Mucosa of descending colon (tissue), 3 donors: ENCODE results near the gene FTO. TPM values are rescaled to one million over a fixed set of nuclear protein-coding genes. Genes with fewer than 3 reads are reported as not detected.

Experiments
- ATAC-seq: fragments of 200-7000 bp; cut with Tn5 transposase; one replicate; pipeline ENCODE4 v1.9.1; 2020; ENCODE audit warnings: mild to moderate bottlenecking, moderate library complexity
- DNase-seq, 3 donors: peaks; one replicate each; pipeline ENCODE4 v3.0.0-alpha.2; 2020
- H3K36me3 ChIP-seq: fragments of 200-600 bp; one replicate; pipeline ENCODE4 v1.8.0; 2021; ENCODE audit warnings: low read depth, mild to moderate bottlenecking
- H3K4me1 ChIP-seq: fragments of 200-600 bp; one replicate; pipeline ENCODE4 v1.8.0; 2021; ENCODE audit warnings: low read depth, mild to moderate bottlenecking
- H3K4me3 ChIP-seq: fragments of 200-600 bp; one replicate; pipeline ENCODE4 v1.8.0; 2021; ENCODE audit warnings: mild to moderate bottlenecking
- H3K9me3 ChIP-seq: fragments of 200-600 bp; one replicate; pipeline ENCODE4 v1.8.0; 2021; ENCODE audit warnings: mild to moderate bottlenecking
- intact Hi-C, 2 donors: fragments of 100-400 bp; cut with DNase I in 1 of 2; cut with micrococcal nuclease in 1 of 2; formaldehyde crosslinking; loops; one replicate each; pipeline versions ENCODE4 v1.11.0 to v1.11.1; 2022; cut with DNase I, micrococcal nuclease
- total RNA-seq, 3 donors: library from RNA; stranded (reverse); fragmentation: NEBNext Ultra II Directional in 2 of 3; extraction: Animal tissue kit (Norgen Biotek cat#: 25700) in 2 of 3; gene quantifications; one replicate each; pipeline versions ENCODE4 v1.2.1 to v1.2.4, GENCODE V29; 2021 to 2023
- TF ChIP-seq, protein P1 (sequence below): fragments of 200-600 bp; IDR thresholded peaks from one replicate; pipeline ENCODE4 v1.8.0; 2022; ENCODE audit warnings: antibody characterized with exemption, mild to moderate bottlenecking
- donor health status: DM: no; HTN: no; CAD: no; lungs with moderate emphysema.
- donor health status: DM: no; HTN: no; CAD: no.
- donor health status: DM: no; HTN: yes; CAD: no.

Gene FTO
- total RNA-seq, 3 donors from 2014 or later, result 38.0 to 81.7 (median 39.1) TPM

DNA sequence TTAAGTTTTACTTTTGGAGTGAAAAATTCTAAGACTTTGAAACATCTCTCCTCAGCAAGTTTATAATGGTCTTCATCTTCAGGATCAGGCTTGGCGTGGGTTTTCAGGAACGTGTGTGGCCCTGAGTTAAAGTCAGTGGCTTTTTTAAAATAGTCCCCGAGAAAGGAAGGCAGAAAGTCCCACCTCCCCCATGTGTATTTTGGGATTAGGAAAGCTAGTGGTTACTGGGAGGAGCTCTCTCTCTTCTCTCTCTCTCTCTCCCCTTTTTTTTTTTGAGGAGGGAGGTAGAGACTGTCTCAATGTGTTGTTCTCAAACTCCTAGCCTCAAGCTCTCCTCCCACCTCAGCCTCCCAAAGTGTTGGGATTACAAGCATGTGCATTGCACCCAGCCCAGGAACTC lies 369.4 kb downstream of the FTO start:
- no peaks in the 10 kb centered on the region for H3K4me1 ChIP-seq
- DNase-seq (no peak), ATAC-seq (no peak)
- no peak overlapping the region for H3K4me3 ChIP-seq
- H3K9me3 ChIP-seq, result no peaks in the 10 kb centered on the region
- intact Hi-C loops, result no loop called here
- TF ChIP-seq, protein P1, sequence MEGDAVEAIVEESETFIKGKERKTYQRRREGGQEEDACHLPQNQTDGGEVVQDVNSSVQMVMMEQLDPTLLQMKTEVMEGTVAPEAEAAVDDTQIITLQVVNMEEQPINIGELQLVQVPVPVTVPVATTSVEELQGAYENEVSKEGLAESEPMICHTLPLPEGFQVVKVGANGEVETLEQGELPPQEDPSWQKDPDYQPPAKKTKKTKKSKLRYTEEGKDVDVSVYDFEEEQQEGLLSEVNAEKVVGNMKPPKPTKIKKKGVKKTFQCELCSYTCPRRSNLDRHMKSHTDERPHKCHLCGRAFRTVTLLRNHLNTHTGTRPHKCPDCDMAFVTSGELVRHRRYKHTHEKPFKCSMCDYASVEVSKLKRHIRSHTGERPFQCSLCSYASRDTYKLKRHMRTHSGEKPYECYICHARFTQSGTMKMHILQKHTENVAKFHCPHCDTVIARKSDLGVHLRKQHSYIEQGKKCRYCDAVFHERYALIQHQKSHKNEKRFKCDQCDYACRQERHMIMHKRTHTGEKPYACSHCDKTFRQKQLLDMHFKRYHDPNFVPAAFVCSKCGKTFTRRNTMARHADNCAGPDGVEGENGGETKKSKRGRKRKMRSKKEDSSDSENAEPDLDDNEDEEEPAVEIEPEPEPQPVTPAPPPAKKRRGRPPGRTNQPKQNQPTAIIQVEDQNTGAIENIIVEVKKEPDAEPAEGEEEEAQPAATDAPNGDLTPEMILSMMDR, result no peak
- H3K36me3 ChIP-seq, result no peaks in the 10 kb centered on the region

DNA sequence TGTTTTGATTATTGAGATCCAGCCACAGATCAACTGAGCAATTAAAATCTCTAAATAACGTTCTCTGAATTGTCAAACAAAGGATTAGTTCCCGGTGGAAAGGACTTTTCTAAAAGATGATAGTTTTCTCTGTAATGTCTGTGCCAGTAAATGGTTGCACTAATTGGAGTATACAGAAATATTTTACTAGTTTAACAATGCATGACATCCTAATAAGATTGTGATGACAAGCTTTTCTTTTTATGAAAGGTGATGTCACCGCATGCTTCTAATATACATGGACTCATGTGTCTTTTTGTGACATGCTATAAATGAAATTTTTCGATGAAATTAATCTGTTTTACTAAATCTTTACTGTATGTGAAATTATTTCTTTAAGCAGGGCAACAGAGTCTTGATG lies 371.5 kb downstream of the FTO start:
- no peak overlapping the region for H3K4me3 ChIP-seq
- no peaks in the 10 kb centered on the region for H3K4me1 ChIP-seq
- H3K36me3 ChIP-seq, result no peaks in the 10 kb centered on the region
- TF ChIP-seq, protein P1, result no peak
- H3K9me3 ChIP-seq, result no peaks in the 10 kb centered on the region
- DNase-seq (no peak), ATAC-seq (no peak)
- intact Hi-C loops, result no loop called here

- H3K4me1 ChIP-seq, result no peaks in the 10 kb centered on the region
- no peak for ATAC-seq
- TF ChIP-seq, protein P1, result no peak
- H3K36me3 ChIP-seq, result no peaks in the 10 kb centered on the region
- intact Hi-C loops, result no loop called here
- no peaks in the 10 kb centered on the region for H3K9me3 ChIP-seq
- no peak for DNase-seq
- H3K4me3 ChIP-seq, result no peak overlapping the region
Measured at GRCh38 chr16:54076006-54076504, 372.1 kb downstream of the FTO start.

DNA sequence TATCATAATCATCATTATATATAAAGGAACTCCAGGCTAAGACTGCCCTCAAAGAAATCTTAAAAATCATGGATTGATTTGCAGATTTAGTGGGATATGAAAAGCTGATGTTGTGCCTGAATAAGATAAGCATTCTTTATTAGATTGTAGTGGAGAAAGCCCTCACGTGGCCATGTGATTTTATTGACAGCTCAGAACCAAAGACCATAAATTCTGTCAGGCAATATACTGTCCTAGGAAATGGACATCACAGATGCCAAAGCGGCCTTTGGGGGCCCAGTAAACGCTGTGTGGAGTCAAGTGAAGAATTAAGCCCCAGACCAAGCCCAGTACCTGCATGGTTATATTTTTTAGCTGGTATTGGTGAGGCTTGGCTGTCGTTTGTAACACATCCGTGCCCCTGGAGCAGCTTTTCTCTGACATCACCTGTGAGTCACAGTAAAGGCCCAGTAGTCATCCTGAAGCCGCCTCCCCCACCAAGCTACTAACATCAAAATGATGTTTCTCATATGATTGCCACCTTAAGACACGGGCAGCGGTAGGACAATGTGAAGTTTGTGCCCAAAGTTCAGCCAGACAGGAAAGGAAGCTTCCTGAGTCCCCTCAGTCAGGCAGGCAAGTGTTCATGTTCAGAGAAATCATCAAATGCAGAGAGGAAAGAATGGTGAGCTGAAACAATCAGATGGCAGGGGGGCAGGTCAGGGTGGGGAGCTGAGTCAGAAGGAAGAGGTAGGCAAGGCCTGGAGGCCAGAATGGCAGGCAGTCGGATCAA lies 373.3 kb downstream of the FTO start:
- ATAC-seq (no peak), DNase-seq (no peak)
- Histone ChIP-seq H3K4me1 (no peaks in the 10 kb centered on the region), H3K4me3 (no peak overlapping the region), H3K9me3 (no peaks in the 10 kb centered on the region), H3K36me3 (no peaks in the 10 kb centered on the region)
- TF ChIP-seq, protein P1, result no peak
- intact Hi-C loops, result no loop called here

DNA sequence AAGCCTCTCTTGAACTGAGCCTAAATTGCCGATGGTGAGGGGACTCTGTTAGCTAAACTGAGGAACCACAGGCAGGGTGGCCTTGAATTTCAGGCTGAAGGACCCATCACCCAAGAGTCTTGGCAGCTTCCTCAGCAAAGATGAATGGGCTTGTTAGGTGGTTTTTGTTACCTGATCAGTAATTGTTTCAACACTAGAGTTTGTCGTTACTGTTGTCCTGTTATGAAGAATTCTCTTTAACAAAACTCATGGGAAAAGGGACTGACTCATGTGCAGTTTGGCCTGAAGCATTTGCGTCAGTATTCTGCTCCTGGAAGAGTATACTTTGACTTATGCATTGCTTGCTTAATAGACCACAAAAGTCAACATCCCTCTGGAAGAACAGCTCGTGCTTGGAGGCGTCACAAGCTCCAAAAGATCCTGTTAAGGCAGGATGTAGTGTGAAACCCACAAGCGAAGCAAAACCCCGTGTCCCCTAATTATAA lies 376.6 kb downstream of the FTO start:
- intact Hi-C loops, result no loop called here
- Histone ChIP-seq H3K36me3 (no peaks in the 10 kb centered on the region), H3K4me3 (no peak overlapping the region), H3K4me1 (no peaks in the 10 kb centered on the region), H3K9me3 (no peaks in the 10 kb centered on the region)
- DNase-seq (no peak), ATAC-seq (no peak)
- TF ChIP-seq, protein P1, result no peak
